ENCODE data around the gene CPNE4. TPM values are rescaled to one million over a fixed set of nuclear protein-coding genes. Genes with fewer than 3 reads are reported as not detected.
A peak's percentile ranks its signal among the peaks of the same experiment; 100 is the strongest.

CPNE4 gene
- total and polyA plus RNA-seq, 9 of the 15 experiments (the other 6 are each of a cell fraction or from before 2014, with no cell fraction given) = not detected

GRCh38 chr3:131526801-131527347 is 507.9 kb downstream of the CPNE4 start:
- Histone ChIP-seq H3K4me3 (peak overlapping the region; percentile 26), H2AFZ (ENCODE audit: low read depth, low read length) (peak overlapping the region; percentile 92), H3K9me3 (replicated peaks; ENCODE audit: control insufficient read depth, insufficient read depth, low read depth, low read length) (no peaks in the 10 kb centered on the region), H3K9me1 (ENCODE audit: control insufficient read depth, insufficient read depth, low read length) (no peaks in the 10 kb centered on the region), H3K27me3 (ENCODE audit: control insufficient read depth in 2 of 2, insufficient read depth in 2 of 2, low read length in 2 of 2) (no peaks in the 10 kb centered on the region; a peak in 1 of 5 replicates), H3K79me2 (ENCODE audit: control insufficient read depth, insufficient read depth, low read length) (no peaks in the 10 kb centered on the region), H4K20me1 (replicated peaks; ENCODE audit: control insufficient read depth, insufficient read depth, low read length) (no peaks in the 10 kb centered on the region), H3K27ac (ENCODE audit: extremely low read depth, low read depth, low read length) (no peak overlapping the region), H3K36me3 (ENCODE audit: control insufficient read depth, insufficient read depth, low read length) (no peaks in the 10 kb centered on the region), H3K4me1 (replicated peaks in 1 of 2; ENCODE audit: control insufficient read depth in 2 of 2, insufficient read depth in 2 of 2, low read length in 2 of 2) (peaks cover 0 to 11% of the 10 kb centered on the region in 2 experiments; a peak in 2 of 5 replicates), H3K9ac (ENCODE audit: insufficient read depth in 1 of 2, low read depth in 2 of 2, low read length in 2 of 2) (peak overlapping the region; percentile 26 to 84; a peak in 3 of 4 replicates), H3K4me2 (ENCODE audit: insufficient read depth, low read length) (peak overlapping the region; percentile 74)
- ChIA-PET CTCF (ENCODE audit: low intra/inter-chr PET ratio) (no interaction called here), POLR2A (interaction anchor here (0.6 kb wide), 1 partner anchor 374 kb away, joined by 3 read pairs; no protein-coding TSS in a partner anchor)
- DNase-seq (ENCODE audit: extremely low read depth in 1 of 4, low spot score in 3 of 4) = peak; percentile 34 to 70 (median 46)
- ATAC-seq = peak; percentile 100
- no TSS peak for BruUV-seq (replicated peaks)
- FAIRE-seq = peak; percentile 77
- WGBS (ENCODE audit: insufficient coverage, low coverage, missing lambda C conversion rate) = 24% methylated on average over 16 of the region's 37 CpGs
- in situ Hi-C loops (cut with MboI) = no loop called here
- intact Hi-C loops (cut with micrococcal nuclease) = no loop called here
- TF ChIP-seq UBTF (IDR thresholded peaks at IDR 0.05; ENCODE audit: borderline replicate concordance in 1 of 2, low read depth in 2 of 2, low read length in 2 of 2) = peak in 1 of 2 experiments; percentile 58; a peak in 1 of 4 replicates
- TF ChIP-seq RAD21 (CRISPR knock-in tag; conservative IDR thresholded peaks at IDR 0.05 in 1 of 2, IDR thresholded peaks at IDR 0.05 in 1 of 2) = peak in 1 of 2 experiments; percentile 40; a peak in 2 of 4 replicates
- no peak for TF ChIP-seq PRMT5 (CRISPR knock-in tag; IDR thresholded peaks at IDR 0.05)
- peak; percentile 26 for TF ChIP-seq CTCFL (IDR thresholded peaks at IDR 0.05; ENCODE audit: borderline replicate concordance, insufficient read depth, low read depth, low read length, poor library complexity, severe bottlenecking)
- no peak for TF ChIP-seq FOXO4 (CRISPR knock-in tag; IDR thresholded peaks at IDR 0.05)
- 0 out of 2 replicates have a peak, but pooled peaks have one; percentile 29 for TF ChIP-seq SMC3 (conservative IDR thresholded peaks at IDR 0.05; ENCODE audit: insufficient read depth, low read depth, low read length)
- TF ChIP-seq ZNF436 (CRISPR knock-in tag; IDR thresholded peaks at IDR 0.05) = no peak
- TF ChIP-seq E2F6 (IDR thresholded peaks at IDR 0.05; ENCODE audit: borderline replicate concordance in 1 of 2, extremely low read depth in 1 of 2, insufficient read depth in 1 of 2, insufficient read length in 1 of 2, low read depth in 1 of 2, low read length in 1 of 2, poor library complexity in 1 of 2, severe bottlenecking in 1 of 2) = peak in 1 of 2 experiments; percentile 59
- TF ChIP-seq SMARCB1 (IDR thresholded peaks at IDR 0.05; ENCODE audit: insufficient read length, low read depth) = no peak
- TF ChIP-seq NRF1 (conservative IDR thresholded peaks at IDR 0.05 in 1 of 2, IDR thresholded peaks at IDR 0.05 in 1 of 2) = peak; percentile 67 to 74
- peak; percentile 55 for TF ChIP-seq RBFOX2 (IDR thresholded peaks at IDR 0.05; ENCODE audit: low read depth, low read length)

Data from K562 (cell line).